DND-41 (cell line): Measurements from ENCODE around the gene EIF1.

Experiments
- ATAC-seq: fragments of 200-7000 bp; cut with Tn5 transposase; 3 replicates; pipeline ENCODE4 v1.9.1; 2021; ENCODE audit warnings: low read depth; ENCODE audit not compliant: insufficient read depth
- DNase-seq: peaks from one replicate; pipeline ENCODE4 v3.0.0-alpha.2; 2020
- H2AFZ ChIP-seq: 2 replicates; pipeline ENCODE4 v1.6.0; 2012; ENCODE audit warnings: low read depth, low read length
- H3K27ac ChIP-seq: 2 replicates; pipeline ENCODE4 v1.5.1; 2012; ENCODE audit warnings: low read length, inconsistent platforms
- H3K27me3 ChIP-seq: fragments of 200-600 bp; sonication (generic); 2 replicates; pipeline ENCODE4 v1.6.0; 2012; ENCODE audit warnings: low read length, mild to moderate bottlenecking, inconsistent platforms; ENCODE audit not compliant: insufficient read depth, poor library complexity
- H3K36me3 ChIP-seq: 2 replicates; pipeline ENCODE4 v1.5.1; 2012; ENCODE audit warnings: low read length, inconsistent platforms; ENCODE audit not compliant: insufficient read depth
- H3K4me1 ChIP-seq: 2 replicates; pipeline ENCODE4 v1.5.1; 2012; ENCODE audit warnings: mild to moderate bottlenecking, low read length; ENCODE audit not compliant: insufficient read depth
- H3K4me2 ChIP-seq: 2 replicates; pipeline ENCODE4 v1.6.0; 2012; ENCODE audit warnings: mild to moderate bottlenecking, moderate library complexity, low read length, inconsistent platforms; ENCODE audit not compliant: insufficient read depth
- H3K4me3 ChIP-seq, 2 experiments: fragments of 200-600 bp in 1 of 2; shearing (Covaris generic) in 1 of 2; 2 replicates each; pipeline ENCODE4 v1.5.1; 2012 to 2016; ENCODE audit warnings: inconsistent platforms in 2 of 2, low read length in 2 of 2, mild to moderate bottlenecking in 2 of 2, low read depth in 1 of 2, moderate library complexity in 1 of 2
- H3K79me2 ChIP-seq: 2 replicates; pipeline ENCODE4 v1.6.0; 2012; ENCODE audit warnings: low read length, inconsistent platforms; ENCODE audit not compliant: insufficient read depth
- H3K9ac ChIP-seq: 2 replicates; pipeline ENCODE4 v1.6.0; 2012; ENCODE audit warnings: low read depth, mild to moderate bottlenecking, inconsistent platforms, low read length, moderate library complexity
- H3K9me3 ChIP-seq: 2 replicates; pipeline ENCODE4 v1.5.1; 2012; ENCODE audit warnings: low read length, moderate library complexity, mild to moderate bottlenecking, inconsistent platforms; ENCODE audit not compliant: insufficient read depth, severe bottlenecking
- H4K20me1 ChIP-seq: 2 replicates; pipeline ENCODE4 v1.6.0; 2012; ENCODE audit warnings: low read length; ENCODE audit not compliant: insufficient read depth
- CTCF ChIP-seq: IDR thresholded peaks from 2 replicates; pipeline ENCODE4 v1.5.1; 2012; ENCODE audit warnings: borderline replicate concordance, low read length, moderate library complexity, mild to moderate bottlenecking; ENCODE audit not compliant: poor library complexity, severe bottlenecking; ENCODE audit errors: extremely low read depth
- EZH2 ChIP-seq: IDR thresholded peaks from 3 replicates; pipeline ENCODE4 v1.6.1; 2012; ENCODE audit warnings: borderline replicate concordance, low read depth, mild to moderate bottlenecking, moderate library complexity, low read length, inconsistent platforms; ENCODE audit not compliant: severe bottlenecking

EIF1 gene

DNA sequence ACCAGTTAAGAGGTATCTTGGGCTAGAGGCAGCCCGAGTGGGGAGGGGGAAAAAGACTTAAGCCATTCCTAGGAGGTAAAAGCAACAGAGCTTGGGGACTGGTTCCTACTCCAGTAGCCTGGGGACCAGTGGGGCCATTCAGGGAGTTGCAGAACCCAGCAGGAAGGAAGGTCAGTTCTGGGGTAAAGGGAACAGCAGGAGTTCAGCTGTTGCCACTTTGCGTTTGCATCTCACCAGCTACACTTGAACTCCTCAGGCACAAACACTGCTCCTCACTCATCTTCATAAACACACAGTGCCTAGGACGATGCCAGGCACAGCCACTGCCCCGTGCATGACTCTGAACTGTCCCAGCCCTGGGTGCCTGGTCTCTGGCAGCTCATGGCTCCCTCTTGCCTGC is 41.8 kb downstream of the EIF1 start:
- no peaks in the 10 kb centered on the region for H3K4me1 ChIP-seq
- H3K36me3 ChIP-seq: no peaks in the 10 kb centered on the region
- no peak for ATAC-seq
- no peak overlapping the region for H3K27ac ChIP-seq
- no peak overlapping the region for H2AFZ ChIP-seq
- no peak for TF ChIP-seq CTCF
- TF ChIP-seq EZH2: no peak
- no peak for DNase-seq
- H3K27me3 ChIP-seq: peaks cover 4% of the 10 kb centered on the region
- no peaks in the 10 kb centered on the region for H3K79me2 ChIP-seq
- H3K9me3 ChIP-seq: no peaks in the 10 kb centered on the region
- H4K20me1 ChIP-seq: no peaks in the 10 kb centered on the region
- H3K9ac ChIP-seq: no peak overlapping the region
- no peak overlapping the region for H3K4me2 ChIP-seq
- no peak overlapping the region for H3K4me3 ChIP-seq

- ATAC-seq: no peak
- Histone ChIP-seq H2AFZ (no peak overlapping the region), H3K79me2 (no peaks in the 10 kb centered on the region), H3K36me3 (no peaks in the 10 kb centered on the region), H3K27me3 (peaks cover 4% of the 10 kb centered on the region), H3K27ac (no peak overlapping the region), H3K9me3 (no peaks in the 10 kb centered on the region), H3K4me3 (no peak overlapping the region), H4K20me1 (no peaks in the 10 kb centered on the region), H3K9ac (no peak overlapping the region), H3K4me1 (no peaks in the 10 kb centered on the region), H3K4me2 (no peak overlapping the region)
- DNase-seq: no peak
- TF ChIP-seq CTCF: no peak
Measured at GRCh38 chr17:41731836-41732235, 43.2 kb downstream of the EIF1 start.

GRCh38 chr17:41733348-41734138 is 44.9 kb downstream of the EIF1 start:
- ATAC-seq: no peak
- H3K4me2 ChIP-seq: no peak overlapping the region
- no peaks in the 10 kb centered on the region for H3K36me3 ChIP-seq
- H3K79me2 ChIP-seq: no peaks in the 10 kb centered on the region
- no peaks in the 10 kb centered on the region for H4K20me1 ChIP-seq
- H3K9me3 ChIP-seq: no peaks in the 10 kb centered on the region
- no peak for DNase-seq
- H3K27me3 ChIP-seq: peaks cover 4% of the 10 kb centered on the region
- H3K4me3 ChIP-seq: no peak overlapping the region
- no peak overlapping the region for H2AFZ ChIP-seq
- H3K9ac ChIP-seq: no peak overlapping the region
- TF ChIP-seq EZH2 (no peak), CTCF (no peak)
- H3K27ac ChIP-seq: no peak overlapping the region
- peaks cover 6% of the 10 kb centered on the region for H3K4me1 ChIP-seq
